NT2/D1 (cell line): ENCODE measurements around the gene STPG2.

Source experiments
- YY1 ChIP-seq: IDR thresholded peaks from 2 replicates; pipeline ENCODE4 v1.6.1; 2011; ENCODE audit not compliant: insufficient read length, insufficient read depth
- ZNF274 ChIP-seq: IDR thresholded peaks from 2 replicates; pipeline ENCODE4 v1.6.1; 2011; ENCODE audit warnings: mild to moderate bottlenecking, low read depth, low read length

- TF ChIP-seq ZNF274: no peak
- no peak for TF ChIP-seq YY1
These were observed 498.0 kb downstream of the STPG2 start for GRCh38 chr4:97645071-97645821.
